GM12878 (cell line): ENCODE data around the gene RBMS3. TPM values are rescaled to one million over a fixed set of nuclear protein-coding genes. Genes with fewer than 3 reads are reported as not detected.
A peak's percentile ranks its signal among the peaks of the same experiment; 100 is the strongest.

ENCODE experiments used
- ATAC-seq: fragments of 200-7000 bp; cut with Tn5 transposase; 3 replicates; pipeline ENCODE4 v1.9.1; 2020; ENCODE audit warnings: mild to moderate bottlenecking, moderate library complexity
- BruUV-seq: library from RNA; stranded (reverse); fragments of 400-500 nt; replicated peaks from 2 replicates; lab custom pipeline; 2021; lab: Mats Ljungman, UMichigan
- CTCF ChIA-PET: fragments of 300-600 bp; sonication (Branson Sonifier 250); formaldehyde crosslinking; extraction: SDS; loops from one replicate; lab custom pipeline; 2021; ENCODE audit warnings: inconsistent platforms; lab: Yijun Ruan, JAX
- POLR2A ChIA-PET: fragments of 350-600 bp; formaldehyde crosslinking; extraction: SDS; loops from one replicate; lab custom pipeline; 2021; ENCODE audit warnings: inconsistent platforms; lab: Charles Lee
- RAD21 ChIA-PET: fragments of 300-600 bp; sonication (Branson Sonifier 250); formaldehyde crosslinking; loops from one replicate; lab custom pipeline; 2023; ENCODE audit warnings: antibody characterized with exemption; ENCODE audit not compliant: unreplicated experiment; lab: Charles Lee
- SMC1A ChIA-PET: fragments of 300-600 bp; sonication (Branson Sonifier 250); formaldehyde crosslinking; loops from one replicate; lab custom pipeline; 2023; ENCODE audit not compliant: unreplicated experiment, uncharacterized antibody; lab: Charles Lee
- DNase-seq: peaks from one replicate; pipeline ENCODE4 v3.0.0-alpha.2; 2011; ENCODE audit warnings: low read depth, low spot score
- FAIRE-seq: peaks from 3 replicates; lab custom pipeline; 2011; peaks lifted over from hg19 to GRCh38; lab: Jason Lieb, UNC
- H2AFZ ChIP-seq: 2 replicates; pipeline ENCODE4 v1.6.0; 2011; ENCODE audit warnings: low read depth, low read length, control low read depth; ENCODE audit not compliant: control insufficient read depth
- H3K27ac ChIP-seq: 2 replicates; pipeline ENCODE4 v1.5.1; 2011; ENCODE audit warnings: control low read depth; ENCODE audit not compliant: control insufficient read depth, insufficient read depth
- H3K27me3 ChIP-seq, 2 experiments: replicated peaks in 1 of 2; 2 replicates each; pipeline versions ENCODE4 v1.6.0 to v1.6.1; 2011; ENCODE audit warnings: low read length in 1 of 2; ENCODE audit not compliant: control insufficient read depth in 2 of 2, insufficient read depth in 2 of 2
- H3K36me3 ChIP-seq, 2 experiments: 2 replicates each; pipeline ENCODE4 v1.5.1; 2011; ENCODE audit warnings: low read length in 1 of 2; ENCODE audit not compliant: control insufficient read depth in 2 of 2, insufficient read depth in 2 of 2
- H3K4me1 ChIP-seq: 2 replicates; pipeline ENCODE4 v1.6.1; 2011; ENCODE audit warnings: mild to moderate bottlenecking, low read length, moderate library complexity, mixed read lengths; ENCODE audit not compliant: control insufficient read depth, insufficient read depth
- H3K4me2 ChIP-seq: 2 replicates; pipeline ENCODE4 v1.6.0; 2011; ENCODE audit warnings: control low read depth; ENCODE audit not compliant: control insufficient read depth, insufficient read depth
- H3K4me3 ChIP-seq: fragments of 200-600 bp; sonication (generic); 2 replicates; pipeline ENCODE4 v1.5.1; 2016
- H3K79me2 ChIP-seq: 2 replicates; pipeline ENCODE4 v1.6.0; 2011; ENCODE audit warnings: low read length; ENCODE audit not compliant: control insufficient read depth, insufficient read depth
- H3K9ac ChIP-seq: 2 replicates; pipeline ENCODE4 v1.8.0; 2011; ENCODE audit warnings: low read length, control low read depth, mixed read lengths; ENCODE audit not compliant: control insufficient read depth, insufficient read depth
- H3K9me3 ChIP-seq: replicated peaks from 3 replicates; pipeline ENCODE4 v1.5.1; 2011; ENCODE audit warnings: mild to moderate bottlenecking, low read length; ENCODE audit not compliant: control insufficient read depth, insufficient read depth
- H4K20me1 ChIP-seq: 2 replicates; pipeline ENCODE4 v1.6.0; 2011; ENCODE audit not compliant: control insufficient read depth, insufficient read depth
- CHD1 ChIP-seq: IDR thresholded peaks from 2 replicates; pipeline ENCODE4 v1.6.1; 2012; ENCODE audit warnings: low read depth, low read length, improper control_type of control experiment
- DPF2 ChIP-seq: fragments of 450-650 bp; IDR thresholded peaks from 2 replicates; pipeline ENCODE4 v1.6.1; 2017; ENCODE audit warnings: mild to moderate bottlenecking
- MLLT1 ChIP-seq: fragments of 450-650 bp; IDR thresholded peaks from 2 replicates; pipeline ENCODE4 v1.6.1; 2016; ENCODE audit warnings: mild to moderate bottlenecking
- NBN ChIP-seq: fragments of 450-650 bp; IDR thresholded peaks from 2 replicates; pipeline ENCODE4 v1.6.1; 2016
- NFXL1 ChIP-seq: fragments of 450-650 bp; IDR thresholded peaks from 2 replicates; pipeline ENCODE4 v1.6.1; 2017; ENCODE audit warnings: antibody characterized with exemption, mild to moderate bottlenecking, borderline replicate concordance
- ZBTB4 ChIP-seq: fragments of 450-650 bp; formaldehyde crosslinking; IDR thresholded peaks from 2 replicates; pipeline ENCODE4 v1.4.0; 2022; ENCODE audit warnings: mild to moderate bottlenecking, moderate library complexity
- ZNF622 ChIP-seq: fragments of 450-650 bp; IDR thresholded peaks from 2 replicates; pipeline ENCODE4 v1.6.1; 2017; ENCODE audit warnings: mild to moderate bottlenecking, inconsistent platforms
- WGBS: methylation state at CpG from one replicate; pipeline ENCODE4 v1.1.6; 2016; ENCODE audit warnings: low lambda C conversion rate; ENCODE audit not compliant: insufficient replicate concordance, insufficient coverage; ENCODE audit errors: missing lambda C conversion rate; 5-methylcytosine and 5-hydroxymethylcytosine counted together
- in situ Hi-C: fragments of 300-500 bp; cut with MboI; formaldehyde crosslinking; loops from 9 replicates; pipeline ENCODE4 v1.14.3; 2018; ENCODE audit warnings: mixed read lengths
- intact Hi-C: fragments of 100-400 bp; cut with micrococcal nuclease; formaldehyde crosslinking; loops from one replicate; pipeline ENCODE4 v1.14.2; 2022; ENCODE audit not compliant: unreplicated experiment
- polyA plus RNA-seq, 11 experiments: library from polyadenylated mRNA; depleted of rRNA in 4 of 11; unstranded in 6 of 11; stranded (reverse) in 5 of 11; fragments of >200 nt; fragmentation: Nextera tagmentation in 4 of 11; fragmentation: Illumina TruSeq in 1 of 11; extraction: Ambion mirVana in 4 of 11; extraction: Trizol in 1 of 11; gene quantifications; 1 replicate in 1 of 11; 2 replicates in 10 of 11; pipeline versions ENCODE4 v1.2.1 to v1.2.3, GENCODE V29; 2011 to 2016; ENCODE audit warnings: inconsistent platforms in 2 of 11, missing spikeins in 2 of 11, low read depth in 1 of 11
- total RNA-seq, 4 experiments: library from RNA; depleted of rRNA in 3 of 4; stranded (reverse); fragments of >200 nt in 3 of 4; fragmentation: Illumina TruSeq in 1 of 4; extraction: Trizol in 1 of 4; gene quantifications; 2 replicates each; pipeline versions ENCODE4 v1.2.1 to v1.2.3, GENCODE V29; 2013 to 2021
- TF ChIP-seq, protein P1 (sequence below): IDR thresholded peaks from 2 replicates; pipeline ENCODE4 v1.6.1; 2011; ENCODE audit warnings: low read depth, mild to moderate bottlenecking, low read length, moderate library complexity, borderline replicate concordance; ENCODE audit errors: extremely low read depth

The RBMS3 gene
- total and polyA plus RNA-seq, 10 of the 15 experiments (the other 5 are each of a cell fraction or from before 2014, with no cell fraction given) = 0.79 to 4.7 (median 3.1) TPM

GRCh38 chr3:29415482-29416223, 134.8 kb downstream of the RBMS3 start:
- no peak for ATAC-seq
- intact Hi-C loops = no loop called here
- ChIA-PET CTCF (interaction anchor here (1.1 kb wide), 1 partner anchor 9 kb away, joined by 3 read pairs; no protein-coding TSS in a partner anchor), POLR2A (no interaction called here), RAD21 (interaction anchor here (0.8 to 1.9 kb wide), 2 partner anchors 11 to 19 kb away, joined by 3 to 9 read pairs; no protein-coding TSS in a partner anchor), SMC1A (interaction anchor here (1.2 to 1.4 kb wide), 4 partner anchors 13 to 46 kb away, joined by 4 to 8 read pairs (median 4); no protein-coding TSS in a partner anchor)
- no TSS peak for BruUV-seq
- no peak overlapping the region for H3K9ac ChIP-seq
- TF ChIP-seq NBN (no peak), DPF2 (no peak), ZBTB4 (no peak), CHD1 (no peak), MLLT1 (no peak), ZNF622 (no peak), NFXL1 (no peak)
- TF ChIP-seq, protein P1, sequence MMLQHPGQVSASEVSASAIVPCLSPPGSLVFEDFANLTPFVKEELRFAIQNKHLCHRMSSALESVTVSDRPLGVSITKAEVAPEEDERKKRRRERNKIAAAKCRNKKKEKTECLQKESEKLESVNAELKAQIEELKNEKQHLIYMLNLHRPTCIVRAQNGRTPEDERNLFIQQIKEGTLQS = no peak
- no peaks in the 10 kb centered on the region for H4K20me1 ChIP-seq
- H3K79me2 ChIP-seq = no peaks in the 10 kb centered on the region
- no peak for DNase-seq
- WGBS = 44% methylated on average over 3 of the region's 3 CpGs
- in situ Hi-C loops = no loop called here
- no peak overlapping the region for H2AFZ ChIP-seq
- H3K27me3 ChIP-seq = no peaks in the 10 kb centered on the region
- no peak overlapping the region for H3K27ac ChIP-seq
- H3K4me3 ChIP-seq = no peak overlapping the region
- no peaks in the 10 kb centered on the region for H3K36me3 ChIP-seq
- no peaks in the 10 kb centered on the region for H3K9me3 ChIP-seq
- no peak overlapping the region for H3K4me2 ChIP-seq
- H3K4me1 ChIP-seq = no peaks in the 10 kb centered on the region
- FAIRE-seq = peak; percentile 56
